C4-2B (cell line): Measurements from ENCODE around the gene SEMA4D.

ENCODE experiments used
- CTCF ChIP-seq: fragments of 450-650 bp; conservative IDR thresholded peaks from 2 replicates; pipeline ENCODE4 v1.5.1; 2017; ENCODE audit warnings: mild to moderate bottlenecking
- ZFX ChIP-seq: fragments of 450-650 bp; IDR thresholded peaks from 2 replicates; pipeline ENCODE4 v1.6.1; 2017

GRCh38 chr9:89405826-89406225, 92.1 kb downstream of the SEMA4D start:
- TF ChIP-seq CTCF (no peak), ZFX (no peak)
